ENCODE results near the gene ZFHX3.
"Not testable (repeated sequence)": the region's sequence is repeated elsewhere in the genome, so short reads cannot be mapped to it uniquely, and the experiment has no call there.

ZFHX3 gene

GRCh38 chr16:73076324-73076810 is 28.4 kb upstream of the ZFHX3 start:
- TF ChIP-seq CTCF (IDR thresholded peaks at IDR 0.05; ENCODE audit: low read depth, low read length): no peak
- DNase-seq (ENCODE audit: low read depth in 2 of 2): no peak
- H3K4me3 ChIP-seq (replicated peaks in 1 of 2; ENCODE audit: low read depth in 2 of 2, low read length in 2 of 2): no peak overlapping the region

GRCh38 chr16:73074382-73074781 is 26.5 kb upstream of the ZFHX3 start:
- no peak overlapping the region for H3K4me3 ChIP-seq (replicated peaks in 1 of 2; ENCODE audit: low read depth in 2 of 2, low read length in 2 of 2)
- no peak for DNase-seq (ENCODE audit: low read depth in 2 of 2)
- no peak for TF ChIP-seq CTCF (IDR thresholded peaks at IDR 0.05; ENCODE audit: low read depth, low read length)

- H3K4me3 ChIP-seq (replicated peaks in 1 of 2; ENCODE audit: low read depth in 2 of 2, low read length in 2 of 2); DNase-seq (ENCODE audit: low read depth in 2 of 2): not testable (repeated sequence)
Observed at GRCh38 chr16:73072051-73072450, 24.1 kb upstream of the ZFHX3 start.

- no peak overlapping the region for H3K4me3 ChIP-seq (replicated peaks in 1 of 2; ENCODE audit: low read depth in 2 of 2, low read length in 2 of 2)
- no peak for TF ChIP-seq CTCF (IDR thresholded peaks at IDR 0.05; ENCODE audit: low read depth, low read length)
Observed at GRCh38 chr16:73071131-73071940, 23.4 kb upstream of the ZFHX3 start.

GRCh38 chr16:73069581-73070262 is 21.8 kb upstream of the ZFHX3 start:
- DNase-seq (ENCODE audit: low read depth in 2 of 2): no peak
- no peak overlapping the region for H3K4me3 ChIP-seq (replicated peaks in 1 of 2; ENCODE audit: low read depth in 2 of 2, low read length in 2 of 2)
- no peak for TF ChIP-seq CTCF (IDR thresholded peaks at IDR 0.05; ENCODE audit: low read depth, low read length)

More at GRCh38 chr16:73071131-73071940, 23.4 kb upstream of the ZFHX3 start:
- DNase-seq (ENCODE audit: low read depth in 2 of 2): peak; percentile 40 to 62

GRCh38 chr16:73068541-73069401 is 20.8 kb upstream of the ZFHX3 start:
- DNase-seq (ENCODE audit: low read depth in 2 of 2): peak; percentile 96 to 99
- H3K4me3 ChIP-seq (replicated peaks in 1 of 2; ENCODE audit: low read depth in 2 of 2, low read length in 2 of 2): peak overlapping the region in 1 of 2 donors; percentile 32
- no peak for TF ChIP-seq CTCF (IDR thresholded peaks at IDR 0.05; ENCODE audit: low read depth, low read length)
